HepG2 (cell line): ENCODE measurements around the gene PCNT. TPM values are rescaled to one million over a fixed set of nuclear protein-coding genes. Genes with fewer than 3 reads are reported as not detected.

Source experiments
- ATAC-seq: fragments of 200-7000 bp; cut with Tn5 transposase; 3 replicates; pipeline ENCODE4 v1.9.1; 2020; ENCODE audit warnings: mild to moderate bottlenecking, moderate library complexity
- Bru-seq: library from RNA; stranded (reverse); fragments of 400-500 nt; gene quantifications from one replicate; lab custom pipeline; 2021; lab: Mats Ljungman, UMichigan
- BruChase-seq, 2 experiments: library from RNA; stranded (reverse); fragments of 400-500 nt; gene quantifications; one replicate each; lab custom pipeline; 2021; lab: Mats Ljungman, UMichigan
- BruUV-seq: library from RNA; stranded (reverse); fragments of 400-500 nt; replicated peaks from 2 replicates; lab custom pipeline; 2021; lab: Mats Ljungman, UMichigan
- CTCF ChIA-PET: fragments of 300-600 bp; formaldehyde crosslinking; extraction: SDS; loops from one replicate; lab custom pipeline; 2021; ENCODE audit warnings: low total read pairs, inconsistent platforms, low intra/inter-chr PET ratio; lab: Yijun Ruan, JAX
- POLR2A ChIA-PET: fragments of 350-600 bp; sonication (Branson Sonifier 250); formaldehyde crosslinking; loops from one replicate; lab custom pipeline; 2020; ENCODE audit warnings: antibody characterized with exemption, inconsistent platforms; lab: Yijun Ruan, JAX
- DNase-seq: peaks from one replicate; pipeline ENCODE4 v3.0.0-alpha.2; 2015; ENCODE audit warnings: low spot score
- FAIRE-seq: peaks from 3 replicates; lab custom pipeline; 2011; peaks lifted over from hg19 to GRCh38; lab: Jason Lieb, UNC
- H2AFZ ChIP-seq: one replicate; pipeline ENCODE4 v1.6.1; 2011; ENCODE audit warnings: low read length, inconsistent platforms
- H3K27ac ChIP-seq: fragments of 300-600 bp; 3 replicates; pipeline ENCODE4 v1.8.0; 2011; ENCODE audit warnings: mixed run types, mild to moderate bottlenecking, mixed read lengths, low read length, inconsistent platforms; ENCODE audit not compliant: insufficient read depth; ENCODE audit errors: extremely low read length
- H3K27me3 ChIP-seq, 2 experiments: fragments of 200-600 bp in 1 of 2; 2 replicates in 1 of 2; 3 replicates in 1 of 2; pipeline versions ENCODE4 v1.6.0 to v1.8.0; 2011; ENCODE audit warnings: low read length in 2 of 2, mild to moderate bottlenecking in 2 of 2, moderate library complexity in 2 of 2, inconsistent platforms in 1 of 2; ENCODE audit not compliant: insufficient read depth in 2 of 2, control insufficient read depth in 1 of 2
- H3K36me3 ChIP-seq, 2 experiments: fragments of 200-600 bp in 1 of 2; replicated peaks in 1 of 2; 2 replicates in 1 of 2; 3 replicates in 1 of 2; pipeline versions ENCODE4 v1.5.1 to v1.8.0; 2011; ENCODE audit warnings: low read length in 2 of 2, inconsistent platforms in 1 of 2; ENCODE audit not compliant: insufficient read depth in 2 of 2, control insufficient read depth in 1 of 2
- H3K4me1 ChIP-seq: 2 replicates; pipeline ENCODE4 v1.5.1; 2012; ENCODE audit warnings: low read length, inconsistent platforms; ENCODE audit not compliant: insufficient read depth
- H3K4me2 ChIP-seq: 2 replicates; pipeline ENCODE4 v1.6.0; 2011; ENCODE audit warnings: low read depth, low read length, inconsistent platforms
- H3K4me3 ChIP-seq, 3 experiments: fragments of 200-600 bp in 1 of 3; sonication (generic), shearing (Covaris generic) in 1 of 3; replicated peaks in 1 of 3; 2 replicates each; pipeline ENCODE4 v1.5.1; 2011 to 2016; ENCODE audit warnings: low read length in 3 of 3, inconsistent platforms in 2 of 3, low read depth in 2 of 3, mild to moderate bottlenecking in 2 of 3, control low read depth in 1 of 3, mixed read lengths in 1 of 3; ENCODE audit not compliant: insufficient read depth in 1 of 3
- H3K79me2 ChIP-seq: one replicate; pipeline ENCODE4 v1.6.1; 2011; ENCODE audit warnings: low read length, inconsistent platforms; ENCODE audit not compliant: insufficient read depth
- H3K9ac ChIP-seq: 2 replicates; pipeline ENCODE4 v1.6.0; 2011; ENCODE audit warnings: mild to moderate bottlenecking, low read depth, low read length, inconsistent platforms; ENCODE audit not compliant: insufficient read depth
- H3K9me3 ChIP-seq: 2 replicates; pipeline ENCODE4 v1.5.1; 2012; ENCODE audit warnings: mild to moderate bottlenecking, low read length
- H4K20me1 ChIP-seq: 2 replicates; pipeline ENCODE4 v1.6.0; 2011; ENCODE audit warnings: inconsistent platforms, mild to moderate bottlenecking, low read length, moderate library complexity; ENCODE audit not compliant: insufficient read depth
- CC2D1A ChIP-seq: sonication (generic); formaldehyde crosslinking; IDR thresholded peaks from 2 replicates; pipeline ENCODE4 v1.8.1; 2023; ENCODE audit warnings: mild to moderate bottlenecking, missing genetic modification reagents
- CHD2 ChIP-seq: IDR thresholded peaks from 2 replicates; pipeline ENCODE4 v1.6.1; 2011; ENCODE audit warnings: low read depth, low read length, improper control_type of control experiment
- MED8 ChIP-seq: sonication (generic); formaldehyde crosslinking; IDR thresholded peaks from 2 replicates; pipeline ENCODE4 v1.8.1; 2023; ENCODE audit warnings: mild to moderate bottlenecking, missing genetic modification reagents; ENCODE audit not compliant: insufficient replicate concordance
- ZNF430 ChIP-seq: sonication (generic); formaldehyde crosslinking; IDR thresholded peaks from 2 replicates; pipeline ENCODE4 v1.9.0; 2021; ENCODE audit warnings: mild to moderate bottlenecking, missing genetic modification reagents
- WGBS: methylation state at CpG from one replicate; pipeline ENCODE4 v1.1.6; 2017; ENCODE audit warnings: low lambda C conversion rate; 5-methylcytosine and 5-hydroxymethylcytosine counted together
- in situ Hi-C: cut with HindIII; loops from 2 replicates; pipeline ENCODE4 v1.10.0; 2017; ENCODE audit warnings: low pct_unique_long_range_greater_than_20kb; ENCODE audit not compliant: extremely low pct_ligation_motif_present
- intact Hi-C: fragments of 100-400 bp; cut with micrococcal nuclease; formaldehyde crosslinking; loops from one replicate; pipeline ENCODE4 v1.10.0; 2022; ENCODE audit not compliant: unreplicated experiment
- long read RNA-seq, 2 experiments: library from RNA in 1 of 2; library from polyadenylated mRNA in 1 of 2; stranded (forward) in 1 of 2; unstranded in 1 of 2; transcript quantifications; one replicate each; pipeline ENCODE4 v2.0.0, GENCODE V29; 2019 to 2022
- polyA minus RNA-seq, 3 experiments: library from RNA; depleted of rRNA, polyadenylated mRNA; stranded (reverse); fragments of >200 nt; gene quantifications; 2 replicates each; pipeline ENCODE4 v1.2.3, GENCODE V29; 2011; ENCODE audit warnings: low replicate concordance in 1 of 3
- polyA plus RNA-seq, 8 experiments: library from polyadenylated mRNA; depleted of rRNA in 3 of 8; stranded (reverse) in 7 of 8; unstranded in 1 of 8; fragments of >200 nt; fragmentation: Illumina TruSeq in 4 of 8; extraction: Trizol in 4 of 8; gene quantifications; 2 replicates each; pipeline versions ENCODE4 v1.2.1 to v1.2.3, GENCODE V29; 2011 to 2016; ENCODE audit warnings: low read depth in 4 of 8, missing spikeins in 1 of 8, mixed read lengths in 1 of 8; ENCODE audit not compliant: insufficient read depth in 1 of 8
- total RNA-seq, 5 experiments: library from RNA; depleted of rRNA; stranded (reverse); fragments of >200 nt; fragmentation: Illumina TruSeq; extraction: Trizol; gene quantifications; 2 replicates each; pipeline ENCODE4 v1.2.3, GENCODE V29; 2016; ENCODE audit warnings: low read depth in 1 of 5
- TF ChIP-seq, protein P1 (sequence below): sonication (generic); formaldehyde crosslinking; IDR thresholded peaks from 2 replicates; pipeline ENCODE4 v1.4.0; 2020; ENCODE audit warnings: missing genetic modification reagents

The PCNT gene, protein sequence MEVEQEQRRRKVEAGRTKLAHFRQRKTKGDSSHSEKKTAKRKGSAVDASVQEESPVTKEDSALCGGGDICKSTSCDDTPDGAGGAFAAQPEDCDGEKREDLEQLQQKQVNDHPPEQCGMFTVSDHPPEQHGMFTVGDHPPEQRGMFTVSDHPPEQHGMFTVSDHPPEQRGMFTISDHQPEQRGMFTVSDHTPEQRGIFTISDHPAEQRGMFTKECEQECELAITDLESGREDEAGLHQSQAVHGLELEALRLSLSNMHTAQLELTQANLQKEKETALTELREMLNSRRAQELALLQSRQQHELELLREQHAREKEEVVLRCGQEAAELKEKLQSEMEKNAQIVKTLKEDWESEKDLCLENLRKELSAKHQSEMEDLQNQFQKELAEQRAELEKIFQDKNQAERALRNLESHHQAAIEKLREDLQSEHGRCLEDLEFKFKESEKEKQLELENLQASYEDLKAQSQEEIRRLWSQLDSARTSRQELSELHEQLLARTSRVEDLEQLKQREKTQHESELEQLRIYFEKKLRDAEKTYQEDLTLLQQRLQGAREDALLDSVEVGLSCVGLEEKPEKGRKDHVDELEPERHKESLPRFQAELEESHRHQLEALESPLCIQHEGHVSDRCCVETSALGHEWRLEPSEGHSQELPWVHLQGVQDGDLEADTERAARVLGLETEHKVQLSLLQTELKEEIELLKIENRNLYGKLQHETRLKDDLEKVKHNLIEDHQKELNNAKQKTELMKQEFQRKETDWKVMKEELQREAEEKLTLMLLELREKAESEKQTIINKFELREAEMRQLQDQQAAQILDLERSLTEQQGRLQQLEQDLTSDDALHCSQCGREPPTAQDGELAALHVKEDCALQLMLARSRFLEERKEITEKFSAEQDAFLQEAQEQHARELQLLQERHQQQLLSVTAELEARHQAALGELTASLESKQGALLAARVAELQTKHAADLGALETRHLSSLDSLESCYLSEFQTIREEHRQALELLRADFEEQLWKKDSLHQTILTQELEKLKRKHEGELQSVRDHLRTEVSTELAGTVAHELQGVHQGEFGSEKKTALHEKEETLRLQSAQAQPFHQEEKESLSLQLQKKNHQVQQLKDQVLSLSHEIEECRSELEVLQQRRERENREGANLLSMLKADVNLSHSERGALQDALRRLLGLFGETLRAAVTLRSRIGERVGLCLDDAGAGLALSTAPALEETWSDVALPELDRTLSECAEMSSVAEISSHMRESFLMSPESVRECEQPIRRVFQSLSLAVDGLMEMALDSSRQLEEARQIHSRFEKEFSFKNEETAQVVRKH (N-terminal part only)
- total RNA-seq (2016; rRNA removed; fragmentation: Illumina TruSeq; extraction: Trizol) (12.2 and 12.4 TPM in 2 replicates), polyA plus RNA-seq (2011; rRNA removed) (5.6 and 7.4 TPM in 2 replicates), polyA minus RNA-seq (2011; rRNA and poly(A)+ RNA removed; ENCODE audit: low replicate concordance) (31.0 and 75.2 TPM in 2 replicates), Bru-seq, nascent RNA (percentile 48 among the genes with signal in this experiment), BruChase-seq, experiment 1, labeled RNA remaining after a 6-hour chase (percentile 70 among the genes with signal in this experiment), BruChase-seq, experiment 2, labeled RNA remaining after a 2-hour chase (percentile 60 among the genes with signal in this experiment)
- total RNA-seq (2016; cell fraction: cytosol; rRNA removed; fragmentation: Illumina TruSeq; extraction: Trizol; ENCODE audit: low read depth): 11.8 and 13.7 TPM in 2 replicates
- 9.9 and 13.1 TPM in 2 replicates for total RNA-seq (2016; cell fraction: insoluble cytoplasmic fraction; rRNA removed; fragmentation: Illumina TruSeq; extraction: Trizol)
- total RNA-seq (2016; cell fraction: membrane; rRNA removed; fragmentation: Illumina TruSeq; extraction: Trizol): 6.9 and 8.5 TPM in 2 replicates
- 24.8 and 28.6 TPM in 2 replicates for total RNA-seq (2016; cell fraction: nucleus; rRNA removed; fragmentation: Illumina TruSeq; extraction: Trizol)
- 2.5 and 3.7 TPM in 2 replicates for polyA plus RNA-seq (2011; cell fraction: cytosol; rRNA removed)
- polyA plus RNA-seq (2011; cell fraction: nucleus; rRNA removed): 25.9 and 37.1 TPM in 2 replicates
- polyA plus RNA-seq (2012): 6.5 and 6.9 TPM in 2 replicates
- 1.0 and 1.4 TPM in 2 replicates for polyA plus RNA-seq (2016; cell fraction: cytosol; fragmentation: Illumina TruSeq; extraction: Trizol; ENCODE audit: low read depth)
- polyA plus RNA-seq (2016; cell fraction: insoluble cytoplasmic fraction; fragmentation: Illumina TruSeq; extraction: Trizol; ENCODE audit: low read depth): 8.8 and 9.4 TPM in 2 replicates
- 1.3 and 2.7 TPM in 2 replicates for polyA plus RNA-seq (2016; cell fraction: membrane; fragmentation: Illumina TruSeq; extraction: Trizol; ENCODE audit: low read depth)
- 46.6 and 55.1 TPM in 2 replicates for polyA plus RNA-seq (2016; cell fraction: nucleus; fragmentation: Illumina TruSeq; extraction: Trizol; ENCODE audit: insufficient read depth, low read depth)
- 4.6 and 7.0 TPM in 2 replicates for polyA minus RNA-seq (2011; cell fraction: cytosol; rRNA and poly(A)+ RNA removed)
- polyA minus RNA-seq (2011; cell fraction: nucleus; rRNA and poly(A)+ RNA removed): 17.2 and 19.3 TPM in 2 replicates
- long read RNA-seq, experiment 1, partial matches to known transcripts: 6 of 12 reads
- long read RNA-seq, experiment 1, other reads (novel, unspliced or antisense): 6 of 12 reads
- long read RNA-seq, experiment 2, partial matches to known transcripts: 7 of 13 reads
- long read RNA-seq, experiment 2, other reads (novel, unspliced or antisense): 6 of 13 reads

DNA sequence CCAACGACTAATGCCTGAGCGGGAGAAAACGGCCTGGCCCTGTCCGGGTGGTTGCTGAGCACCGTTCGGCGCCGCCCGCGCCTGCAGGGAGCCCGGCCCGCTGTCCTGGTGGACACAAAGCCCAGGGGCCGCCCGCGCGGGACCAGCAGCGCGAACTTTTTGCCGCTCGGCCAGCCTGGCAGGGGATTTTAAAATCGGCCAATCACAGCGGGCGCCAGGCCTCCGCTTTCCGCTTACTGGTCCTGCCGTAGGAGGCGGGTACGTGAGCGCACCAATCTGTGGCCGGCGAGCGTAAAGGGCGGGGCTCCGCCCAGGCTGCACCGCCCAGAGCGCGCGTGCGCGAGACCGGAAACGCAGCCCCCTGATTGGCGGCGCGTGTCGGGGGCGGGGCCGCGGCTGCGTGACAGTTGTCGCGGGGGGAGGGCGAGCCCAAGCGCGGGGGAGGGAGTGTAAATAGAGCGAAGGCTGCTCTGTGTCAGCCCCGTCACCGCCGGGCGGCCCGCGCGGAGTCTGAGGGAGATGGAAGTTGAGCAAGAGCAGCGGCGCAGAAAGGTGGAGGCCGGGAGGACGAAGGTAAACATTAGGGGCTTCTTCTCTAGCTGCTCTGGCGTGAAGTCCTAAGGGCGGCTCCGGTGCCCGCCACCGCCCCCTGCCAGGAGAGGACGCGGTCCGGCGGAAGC, at the start of gene PCNT, which contains the start of gene C21orf58:
PCNT (plus strand) TSS at position 447 of the 680 bp plus-strand sequence; CDS start at position 520, 73 bp downstream.
C21orf58 (minus strand) TSS at position 161 of the 680 bp plus-strand sequence. CDS start 1,132 bp downstream, outside the sequence.
- FAIRE-seq (peak; percentile 79), ATAC-seq (peak; percentile 84), DNase-seq (peak; percentile 92)
- Histone ChIP-seq H3K27ac (peak within 1 kb of the TSS; percentile 99), H2AFZ (no peak within 1 kb of the TSS), H3K36me3 (peaks cover 1 to 11% of the 10 kb centered on the region in 2 experiments; a peak in 2 of 5 replicates), H3K9ac (peak within 1 kb of the TSS; percentile 94), H3K4me2 (peak within 1 kb of the TSS; percentile 100), H4K20me1 (no peaks in the 10 kb centered on the region), H3K4me1 (peaks cover 43% of the 10 kb centered on the region), H3K9me3 (no peaks in the 10 kb centered on the region), H3K27me3 (no peaks in the 10 kb centered on the region; a peak in 1 of 5 replicates), H3K4me3 (peak within 1 kb of the TSS; percentile 95 to 98 (median 97)), H3K79me2 (peaks cover 43% of the 10 kb centered on the region)
- ChIA-PET CTCF (no interaction called here), POLR2A (interaction anchor here (0.8 to 1.6 kb wide), 2 partner anchors 27 to 312 kb away, joined by 3 to 5 read pairs; partner anchors contain the start of gene PRMT2)
- in situ Hi-C loops: loop anchor here (5.0 kb wide), 1 partner anchor 37 kb away; the partner anchor contains the start of genes MCM3AP and YBEY
- intact Hi-C loops: loop anchor here (2.0 to 5.0 kb wide), 2 partner anchors 93 to 177 kb away; no protein-coding TSS in a partner anchor
- BruUV-seq: no TSS peak
- 20% methylated on average over 1 of the region's 76 CpGs for WGBS
- peak; percentile 54 for TF ChIP-seq MED8 (CRISPR knock-in tag)
- TF ChIP-seq, protein P1, sequence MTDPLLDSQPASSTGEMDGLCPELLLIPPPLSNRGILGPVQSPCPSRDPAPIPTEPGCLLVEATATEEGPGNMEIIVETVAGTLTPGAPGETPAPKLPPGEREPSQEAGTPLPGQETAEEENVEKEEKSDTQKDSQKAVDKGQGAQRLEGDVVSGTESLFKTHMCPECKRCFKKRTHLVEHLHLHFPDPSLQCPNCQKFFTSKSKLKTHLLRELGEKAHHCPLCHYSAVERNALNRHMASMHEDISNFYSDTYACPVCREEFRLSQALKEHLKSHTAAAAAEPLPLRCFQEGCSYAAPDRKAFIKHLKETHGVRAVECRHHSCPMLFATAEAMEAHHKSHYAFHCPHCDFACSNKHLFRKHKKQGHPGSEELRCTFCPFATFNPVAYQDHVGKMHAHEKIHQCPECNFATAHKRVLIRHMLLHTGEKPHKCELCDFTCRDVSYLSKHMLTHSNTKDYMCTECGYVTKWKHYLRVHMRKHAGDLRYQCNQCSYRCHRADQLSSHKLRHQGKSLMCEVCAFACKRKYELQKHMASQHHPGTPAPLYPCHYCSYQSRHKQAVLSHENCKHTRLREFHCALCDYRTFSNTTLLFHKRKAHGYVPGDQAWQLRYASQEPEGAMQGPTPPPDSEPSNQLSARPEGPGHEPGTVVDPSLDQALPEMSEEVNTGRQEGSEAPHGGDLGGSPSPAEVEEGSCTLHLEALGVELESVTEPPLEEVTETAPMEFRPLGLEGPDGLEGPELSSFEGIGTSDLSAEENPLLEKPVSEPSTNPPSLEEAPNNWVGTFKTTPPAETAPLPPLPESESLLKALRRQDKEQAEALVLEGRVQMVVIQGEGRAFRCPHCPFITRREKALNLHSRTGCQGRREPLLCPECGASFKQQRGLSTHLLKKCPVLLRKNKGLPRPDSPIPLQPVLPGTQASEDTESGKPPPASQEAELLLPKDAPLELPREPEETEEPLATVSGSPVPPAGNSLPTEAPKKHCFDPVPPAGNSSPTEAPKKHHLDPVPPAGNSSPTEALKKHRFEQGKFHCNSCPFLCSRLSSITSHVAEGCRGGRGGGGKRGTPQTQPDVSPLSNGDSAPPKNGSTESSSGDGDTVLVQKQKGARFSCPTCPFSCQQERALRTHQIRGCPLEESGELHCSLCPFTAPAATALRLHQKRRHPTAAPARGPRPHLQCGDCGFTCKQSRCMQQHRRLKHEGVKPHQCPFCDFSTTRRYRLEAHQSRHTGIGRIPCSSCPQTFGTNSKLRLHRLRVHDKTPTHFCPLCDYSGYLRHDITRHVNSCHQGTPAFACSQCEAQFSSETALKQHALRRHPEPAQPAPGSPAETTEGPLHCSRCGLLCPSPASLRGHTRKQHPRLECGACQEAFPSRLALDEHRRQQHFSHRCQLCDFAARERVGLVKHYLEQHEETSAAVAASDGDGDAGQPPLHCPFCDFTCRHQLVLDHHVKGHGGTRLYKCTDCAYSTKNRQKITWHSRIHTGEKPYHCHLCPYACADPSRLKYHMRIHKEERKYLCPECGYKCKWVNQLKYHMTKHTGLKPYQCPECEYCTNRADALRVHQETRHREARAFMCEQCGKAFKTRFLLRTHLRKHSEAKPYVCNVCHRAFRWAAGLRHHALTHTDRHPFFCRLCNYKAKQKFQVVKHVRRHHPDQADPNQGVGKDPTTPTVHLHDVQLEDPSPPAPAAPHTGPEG (CRISPR knock-in tag): peak; percentile 42; the same call in 1 of the 2 replicates
- TF ChIP-seq ZNF430 (CRISPR knock-in tag): 0 out of 2 replicates have a peak, but pooled peaks have one; percentile 12
- TF ChIP-seq CHD2: peak; percentile 41; the same call in 1 of the 2 replicates
- 0 out of 2 replicates have a peak, but pooled peaks have one; percentile 39 for TF ChIP-seq CC2D1A (CRISPR knock-in tag)
